ENCODE measurements around the gene RPS27. TPM values are rescaled to one million over a fixed set of nuclear protein-coding genes. Genes with fewer than 3 reads are reported as not detected.

RPS27 gene
- total and polyA plus RNA-seq, 2 of the 13 experiments (the other 11 are each of a cell fraction or from before 2014, with no cell fraction given), result 3,737 to 9,964 TPM

DNA sequence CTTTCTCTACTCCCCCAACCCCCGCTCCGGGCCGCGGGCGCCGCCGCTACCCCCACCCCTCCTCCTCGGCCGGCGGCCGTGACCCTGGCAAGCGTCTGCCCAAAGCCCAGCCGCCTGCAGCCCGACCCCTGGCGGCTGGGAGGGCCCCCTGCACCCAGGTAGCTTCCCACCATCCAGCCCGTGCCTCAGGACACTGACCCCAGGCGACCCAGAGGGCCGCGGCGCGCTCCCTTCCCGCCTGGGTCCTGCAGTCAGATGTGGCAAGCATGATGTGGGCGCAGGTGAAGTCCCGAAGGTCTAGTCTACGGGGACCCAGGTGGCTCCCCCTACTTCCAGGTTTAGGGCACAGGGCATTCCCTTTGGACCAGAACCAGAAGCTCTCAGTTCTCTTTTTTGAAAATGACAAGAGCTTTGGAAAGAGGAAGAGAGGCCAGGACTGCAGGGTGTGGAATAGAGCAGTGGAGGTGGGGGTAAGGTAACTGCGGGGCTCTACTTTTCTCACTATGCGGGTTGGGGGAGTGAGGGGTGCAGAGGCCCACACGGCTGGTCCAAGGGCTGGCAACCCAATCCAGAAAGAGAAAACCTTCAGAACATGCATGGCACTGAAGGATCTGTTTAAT lies 43.8 kb upstream of the RPS27 start, which contains the start of gene DENND4B (continued):
- TF ChIP-seq, protein P1, sequence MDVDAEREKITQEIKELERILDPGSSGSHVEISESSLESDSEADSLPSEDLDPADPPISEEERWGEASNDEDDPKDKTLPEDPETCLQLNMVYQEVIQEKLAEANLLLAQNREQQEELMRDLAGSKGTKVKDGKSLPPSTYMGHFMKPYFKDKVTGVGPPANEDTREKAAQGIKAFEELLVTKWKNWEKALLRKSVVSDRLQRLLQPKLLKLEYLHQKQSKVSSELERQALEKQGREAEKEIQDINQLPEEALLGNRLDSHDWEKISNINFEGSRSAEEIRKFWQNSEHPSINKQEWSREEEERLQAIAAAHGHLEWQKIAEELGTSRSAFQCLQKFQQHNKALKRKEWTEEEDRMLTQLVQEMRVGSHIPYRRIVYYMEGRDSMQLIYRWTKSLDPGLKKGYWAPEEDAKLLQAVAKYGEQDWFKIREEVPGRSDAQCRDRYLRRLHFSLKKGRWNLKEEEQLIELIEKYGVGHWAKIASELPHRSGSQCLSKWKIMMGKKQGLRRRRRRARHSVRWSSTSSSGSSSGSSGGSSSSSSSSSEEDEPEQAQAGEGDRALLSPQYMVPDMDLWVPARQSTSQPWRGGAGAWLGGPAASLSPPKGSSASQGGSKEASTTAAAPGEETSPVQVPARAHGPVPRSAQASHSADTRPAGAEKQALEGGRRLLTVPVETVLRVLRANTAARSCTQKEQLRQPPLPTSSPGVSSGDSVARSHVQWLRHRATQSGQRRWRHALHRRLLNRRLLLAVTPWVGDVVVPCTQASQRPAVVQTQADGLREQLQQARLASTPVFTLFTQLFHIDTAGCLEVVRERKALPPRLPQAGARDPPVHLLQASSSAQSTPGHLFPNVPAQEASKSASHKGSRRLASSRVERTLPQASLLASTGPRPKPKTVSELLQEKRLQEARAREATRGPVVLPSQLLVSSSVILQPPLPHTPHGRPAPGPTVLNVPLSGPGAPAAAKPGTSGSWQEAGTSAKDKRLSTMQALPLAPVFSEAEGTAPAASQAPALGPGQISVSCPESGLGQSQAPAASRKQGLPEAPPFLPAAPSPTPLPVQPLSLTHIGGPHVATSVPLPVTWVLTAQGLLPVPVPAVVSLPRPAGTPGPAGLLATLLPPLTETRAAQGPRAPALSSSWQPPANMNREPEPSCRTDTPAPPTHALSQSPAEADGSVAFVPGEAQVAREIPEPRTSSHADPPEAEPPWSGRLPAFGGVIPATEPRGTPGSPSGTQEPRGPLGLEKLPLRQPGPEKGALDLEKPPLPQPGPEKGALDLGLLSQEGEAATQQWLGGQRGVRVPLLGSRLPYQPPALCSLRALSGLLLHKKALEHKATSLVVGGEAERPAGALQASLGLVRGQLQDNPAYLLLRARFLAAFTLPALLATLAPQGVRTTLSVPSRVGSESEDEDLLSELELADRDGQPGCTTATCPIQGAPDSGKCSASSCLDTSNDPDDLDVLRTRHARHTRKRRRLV (CRISPR knock-in tag; IDR thresholded peaks at IDR 0.05), result no peak
- TF ChIP-seq ZNF607 (CRISPR knock-in tag; IDR thresholded peaks at IDR 0.05; ENCODE audit: borderline replicate concordance) (peak; percentile 77; the same call in 1 of the 2 replicates), HNF4A (CRISPR knock-in tag; IDR thresholded peaks at IDR 0.05) (peak; percentile 35; the same call in 1 of the 2 replicates), CBX5 (CRISPR knock-in tag; IDR thresholded peaks at IDR 0.05; ENCODE audit: borderline replicate concordance) (peak; percentile 37; the same call in 1 of the 2 replicates), MTA3 (CRISPR knock-in tag; IDR thresholded peaks at IDR 0.05) (no peak), PPARG (CRISPR knock-in tag; conservative IDR thresholded peaks at IDR 0.05) (no peak), FOXK2 (IDR thresholded peaks at IDR 0.05) (no peak), NR2F2 (IDR thresholded peaks at IDR 0.05; ENCODE audit: borderline replicate concordance, low read depth) (no peak), ZFP36L2 (CRISPR knock-in tag; IDR thresholded peaks at IDR 0.05) (0 out of 2 replicates have a peak, but pooled peaks have one; percentile 54), NR1H2 (CRISPR knock-in tag; IDR thresholded peaks at IDR 0.05; ENCODE audit: borderline replicate concordance, low read depth) (peak; percentile 69; the same call in 1 of the 2 replicates), SYNCRIP (IDR thresholded peaks at IDR 0.05; ENCODE audit: insufficient read depth, low read depth, low read length) (no peak), KAT7 (CRISPR knock-in tag; IDR thresholded peaks at IDR 0.05; ENCODE audit: borderline replicate concordance) (0 out of 2 replicates have a peak, but pooled peaks have one; percentile 36)
- TF ChIP-seq, protein P2, sequence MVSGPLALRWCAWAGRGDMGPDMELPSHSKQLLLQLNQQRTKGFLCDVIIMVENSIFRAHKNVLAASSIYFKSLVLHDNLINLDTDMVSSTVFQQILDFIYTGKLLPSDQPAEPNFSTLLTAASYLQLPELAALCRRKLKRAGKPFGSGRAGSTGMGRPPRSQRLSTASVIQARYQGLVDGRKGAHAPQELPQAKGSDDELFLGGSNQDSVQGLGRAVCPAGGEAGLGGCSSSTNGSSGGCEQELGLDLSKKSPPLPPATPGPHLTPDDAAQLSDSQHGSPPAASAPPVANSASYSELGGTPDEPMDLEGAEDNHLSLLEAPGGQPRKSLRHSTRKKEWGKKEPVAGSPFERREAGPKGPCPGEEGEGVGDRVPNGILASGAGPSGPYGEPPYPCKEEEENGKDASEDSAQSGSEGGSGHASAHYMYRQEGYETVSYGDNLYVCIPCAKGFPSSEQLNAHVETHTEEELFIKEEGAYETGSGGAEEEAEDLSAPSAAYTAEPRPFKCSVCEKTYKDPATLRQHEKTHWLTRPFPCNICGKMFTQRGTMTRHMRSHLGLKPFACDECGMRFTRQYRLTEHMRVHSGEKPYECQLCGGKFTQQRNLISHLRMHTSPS (CRISPR knock-in tag; IDR thresholded peaks at IDR 0.05; ENCODE audit: low read depth), result peak; percentile 55; the same call in 1 of the 2 replicates
- TF ChIP-seq, protein P3, sequence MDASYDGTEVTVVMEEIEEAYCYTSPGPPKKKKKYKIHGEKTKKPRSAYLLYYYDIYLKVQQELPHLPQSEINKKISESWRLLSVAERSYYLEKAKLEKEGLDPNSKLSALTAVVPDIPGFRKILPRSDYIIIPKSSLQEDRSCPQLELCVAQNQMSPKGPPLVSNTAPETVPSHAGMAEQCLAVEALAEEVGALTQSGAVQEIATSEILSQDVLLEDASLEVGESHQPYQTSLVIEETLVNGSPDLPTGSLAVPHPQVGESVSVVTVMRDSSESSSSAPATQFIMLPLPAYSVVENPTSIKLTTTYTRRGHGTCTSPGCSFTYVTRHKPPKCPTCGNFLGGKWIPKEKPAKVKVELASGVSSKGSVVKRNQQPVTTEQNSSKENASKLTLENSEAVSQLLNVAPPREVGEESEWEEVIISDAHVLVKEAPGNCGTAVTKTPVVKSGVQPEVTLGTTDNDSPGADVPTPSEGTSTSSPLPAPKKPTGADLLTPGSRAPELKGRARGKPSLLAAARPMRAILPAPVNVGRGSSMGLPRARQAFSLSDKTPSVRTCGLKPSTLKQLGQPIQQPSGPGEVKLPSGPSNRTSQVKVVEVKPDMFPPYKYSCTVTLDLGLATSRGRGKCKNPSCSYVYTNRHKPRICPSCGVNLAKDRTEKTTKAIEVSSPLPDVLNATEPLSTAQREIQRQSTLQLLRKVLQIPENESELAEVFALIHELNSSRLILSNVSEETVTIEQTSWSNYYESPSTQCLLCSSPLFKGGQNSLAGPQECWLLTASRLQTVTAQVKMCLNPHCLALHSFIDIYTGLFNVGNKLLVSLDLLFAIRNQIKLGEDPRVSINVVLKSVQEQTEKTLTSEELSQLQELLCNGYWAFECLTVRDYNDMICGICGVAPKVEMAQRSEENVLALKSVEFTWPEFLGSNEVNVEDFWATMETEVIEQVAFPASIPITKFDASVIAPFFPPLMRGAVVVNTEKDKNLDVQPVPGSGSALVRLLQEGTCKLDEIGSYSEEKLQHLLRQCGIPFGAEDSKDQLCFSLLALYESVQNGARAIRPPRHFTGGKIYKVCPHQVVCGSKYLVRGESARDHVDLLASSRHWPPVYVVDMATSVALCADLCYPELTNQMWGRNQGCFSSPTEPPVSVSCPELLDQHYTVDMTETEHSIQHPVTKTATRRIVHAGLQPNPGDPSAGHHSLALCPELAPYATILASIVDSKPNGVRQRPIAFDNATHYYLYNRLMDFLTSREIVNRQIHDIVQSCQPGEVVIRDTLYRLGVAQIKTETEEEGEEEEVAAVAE (CRISPR knock-in tag; IDR thresholded peaks at IDR 0.05; ENCODE audit: borderline replicate concordance), result peak; percentile 70; the same call in 1 of the 2 replicates
- TF ChIP-seq, protein P4, sequence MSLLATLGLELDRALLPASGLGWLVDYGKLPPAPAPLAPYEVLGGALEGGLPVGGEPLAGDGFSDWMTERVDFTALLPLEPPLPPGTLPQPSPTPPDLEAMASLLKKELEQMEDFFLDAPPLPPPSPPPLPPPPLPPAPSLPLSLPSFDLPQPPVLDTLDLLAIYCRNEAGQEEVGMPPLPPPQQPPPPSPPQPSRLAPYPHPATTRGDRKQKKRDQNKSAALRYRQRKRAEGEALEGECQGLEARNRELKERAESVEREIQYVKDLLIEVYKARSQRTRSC (CRISPR knock-in tag; IDR thresholded peaks at IDR 0.05; ENCODE audit: low read depth), result no peak
- TF ChIP-seq, protein P5, sequence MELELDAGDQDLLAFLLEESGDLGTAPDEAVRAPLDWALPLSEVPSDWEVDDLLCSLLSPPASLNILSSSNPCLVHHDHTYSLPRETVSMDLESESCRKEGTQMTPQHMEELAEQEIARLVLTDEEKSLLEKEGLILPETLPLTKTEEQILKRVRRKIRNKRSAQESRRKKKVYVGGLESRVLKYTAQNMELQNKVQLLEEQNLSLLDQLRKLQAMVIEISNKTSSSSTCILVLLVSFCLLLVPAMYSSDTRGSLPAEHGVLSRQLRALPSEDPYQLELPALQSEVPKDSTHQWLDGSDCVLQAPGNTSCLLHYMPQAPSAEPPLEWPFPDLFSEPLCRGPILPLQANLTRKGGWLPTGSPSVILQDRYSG (CRISPR knock-in tag; IDR thresholded peaks at IDR 0.05), result no peak
